Uterus (tissue), 2 donors: ENCODE measurements around the gene RAB6B.

Experiments used
- CTCF ChIP-seq, 4 experiments: fragments of 200-600 bp in 2 of 4; fragments of 450-650 bp in 2 of 4; sonication (generic) in 2 of 4; IDR thresholded peaks; one replicate each; pipeline ENCODE4 v1.5.1; 2016 to 2019; ENCODE audit warnings: antibody characterized with exemption in 4 of 4, mild to moderate bottlenecking in 2 of 4, moderate library complexity in 1 of 4
- POLR2A ChIP-seq, 2 donors: fragments of 450-650 bp; IDR thresholded peaks; one replicate each; pipeline ENCODE4 v1.6.1; 2016; ENCODE audit warnings: antibody characterized with exemption in 2 of 2, mild to moderate bottlenecking in 1 of 2, moderate library complexity in 1 of 2

- no peak for TF ChIP-seq CTCF (IDR thresholded peaks at IDR 0.05)
- no peak for TF ChIP-seq POLR2A (IDR thresholded peaks at IDR 0.05)
Measured at GRCh38 chr3:133799794-133800585, 95.7 kb downstream of the RAB6B start.
